HepG2 (cell line): ENCODE data around the gene DMXL2. TPM values are rescaled to one million over a fixed set of nuclear protein-coding genes. Genes with fewer than 3 reads are reported as not detected.

Source experiments
- ATAC-seq: fragments of 200-7000 bp; cut with Tn5 transposase; 3 replicates; pipeline ENCODE4 v1.9.1; 2020; ENCODE audit warnings: mild to moderate bottlenecking, moderate library complexity
- BruUV-seq: library from RNA; stranded (reverse); fragments of 400-500 nt; replicated peaks from 2 replicates; lab custom pipeline; 2021; lab: Mats Ljungman, UMichigan
- CTCF ChIA-PET: fragments of 300-600 bp; formaldehyde crosslinking; extraction: SDS; loops from one replicate; lab custom pipeline; 2021; ENCODE audit warnings: low total read pairs, inconsistent platforms, low intra/inter-chr PET ratio; lab: Yijun Ruan, JAX
- POLR2A ChIA-PET: fragments of 350-600 bp; sonication (Branson Sonifier 250); formaldehyde crosslinking; loops from one replicate; lab custom pipeline; 2020; ENCODE audit warnings: antibody characterized with exemption, inconsistent platforms; lab: Yijun Ruan, JAX
- DNase-seq: peaks from one replicate; pipeline ENCODE4 v3.0.0-alpha.2; 2015; ENCODE audit warnings: low spot score
- FAIRE-seq: peaks from 3 replicates; lab custom pipeline; 2011; peaks lifted over from hg19 to GRCh38; lab: Jason Lieb, UNC
- H2AFZ ChIP-seq: one replicate; pipeline ENCODE4 v1.6.1; 2011; ENCODE audit warnings: low read length, inconsistent platforms
- H3K27ac ChIP-seq: fragments of 300-600 bp; 3 replicates; pipeline ENCODE4 v1.8.0; 2011; ENCODE audit warnings: mixed run types, mild to moderate bottlenecking, mixed read lengths, low read length, inconsistent platforms; ENCODE audit not compliant: insufficient read depth; ENCODE audit errors: extremely low read length
- H3K27me3 ChIP-seq, 2 experiments: fragments of 200-600 bp in 1 of 2; 2 replicates in 1 of 2; 3 replicates in 1 of 2; pipeline versions ENCODE4 v1.6.0 to v1.8.0; 2011; ENCODE audit warnings: low read length in 2 of 2, mild to moderate bottlenecking in 2 of 2, moderate library complexity in 2 of 2, inconsistent platforms in 1 of 2; ENCODE audit not compliant: insufficient read depth in 2 of 2, control insufficient read depth in 1 of 2
- H3K36me3 ChIP-seq, 2 experiments: fragments of 200-600 bp in 1 of 2; replicated peaks in 1 of 2; 2 replicates in 1 of 2; 3 replicates in 1 of 2; pipeline versions ENCODE4 v1.5.1 to v1.8.0; 2011; ENCODE audit warnings: low read length in 2 of 2, inconsistent platforms in 1 of 2; ENCODE audit not compliant: insufficient read depth in 2 of 2, control insufficient read depth in 1 of 2
- H3K4me1 ChIP-seq: 2 replicates; pipeline ENCODE4 v1.5.1; 2012; ENCODE audit warnings: low read length, inconsistent platforms; ENCODE audit not compliant: insufficient read depth
- H3K4me2 ChIP-seq: 2 replicates; pipeline ENCODE4 v1.6.0; 2011; ENCODE audit warnings: low read depth, low read length, inconsistent platforms
- H3K4me3 ChIP-seq, 3 experiments: fragments of 200-600 bp in 1 of 3; sonication (generic), shearing (Covaris generic) in 1 of 3; replicated peaks in 1 of 3; 2 replicates each; pipeline ENCODE4 v1.5.1; 2011 to 2016; ENCODE audit warnings: low read length in 3 of 3, inconsistent platforms in 2 of 3, low read depth in 2 of 3, mild to moderate bottlenecking in 2 of 3, control low read depth in 1 of 3, mixed read lengths in 1 of 3; ENCODE audit not compliant: insufficient read depth in 1 of 3
- H3K79me2 ChIP-seq: one replicate; pipeline ENCODE4 v1.6.1; 2011; ENCODE audit warnings: low read length, inconsistent platforms; ENCODE audit not compliant: insufficient read depth
- H3K9ac ChIP-seq: 2 replicates; pipeline ENCODE4 v1.6.0; 2011; ENCODE audit warnings: mild to moderate bottlenecking, low read depth, low read length, inconsistent platforms; ENCODE audit not compliant: insufficient read depth
- H3K9me3 ChIP-seq: 2 replicates; pipeline ENCODE4 v1.5.1; 2012; ENCODE audit warnings: mild to moderate bottlenecking, low read length
- H4K20me1 ChIP-seq: 2 replicates; pipeline ENCODE4 v1.6.0; 2011; ENCODE audit warnings: inconsistent platforms, mild to moderate bottlenecking, low read length, moderate library complexity; ENCODE audit not compliant: insufficient read depth
- CREB1 ChIP-seq, 2 experiments: fragments of 450-650 bp in 1 of 2; IDR thresholded peaks; 2 replicates each; pipeline ENCODE4 v1.6.1; 2016 to 2017; ENCODE audit warnings: control low read depth in 1 of 2, mild to moderate bottlenecking in 1 of 2, missing compliant biosample characterization in 1 of 2, missing genetic modification characterization in 1 of 2
- FOSL1 ChIP-seq: sonication (generic); formaldehyde crosslinking; IDR thresholded peaks from 2 replicates; pipeline ENCODE4 v1.9.0; 2021; ENCODE audit warnings: missing genetic modification reagents, borderline replicate concordance
- HIVEP1 ChIP-seq: sonication (generic); formaldehyde crosslinking; IDR thresholded peaks from 2 replicates; pipeline ENCODE4 v1.4.0; 2020; ENCODE audit warnings: mild to moderate bottlenecking, missing genetic modification reagents
- HNF4G ChIP-seq, 2 experiments: sonication (generic) in 1 of 2; formaldehyde crosslinking in 1 of 2; IDR thresholded peaks; 2 replicates each; pipeline versions ENCODE4 v1.4.0 to v1.6.1; 2011 to 2020; ENCODE audit warnings: borderline replicate concordance in 2 of 2, low read depth in 2 of 2, mild to moderate bottlenecking in 2 of 2, low read length in 1 of 2, missing genetic modification reagents in 1 of 2, moderate library complexity in 1 of 2
- KDM5B ChIP-seq: sonication (generic); formaldehyde crosslinking; IDR thresholded peaks from 2 replicates; pipeline ENCODE4 v1.4.0; 2020; ENCODE audit warnings: missing genetic modification reagents, mild to moderate bottlenecking, borderline replicate concordance
- RFX1 ChIP-seq: fragments of 450-650 bp; IDR thresholded peaks from 2 replicates; pipeline ENCODE4 v1.6.1; 2017
- SOX6 ChIP-seq, 2 experiments: fragments of 450-650 bp in 1 of 2; sonication (generic) in 1 of 2; formaldehyde crosslinking in 1 of 2; IDR thresholded peaks; 2 replicates each; pipeline versions ENCODE4 v1.4.0 to v1.6.1; 2017 to 2020; ENCODE audit warnings: antibody characterized with exemption in 1 of 2, mild to moderate bottlenecking in 1 of 2, missing genetic modification reagents in 1 of 2
- THAP11 ChIP-seq: IDR thresholded peaks from 2 replicates; pipeline ENCODE4 v1.6.1; 2016; ENCODE audit warnings: missing biosample characterization, missing genetic modification reagents
- ZBTB1 ChIP-seq: sonication (generic); formaldehyde crosslinking; IDR thresholded peaks from 2 replicates; pipeline ENCODE4 v1.4.0; 2020; ENCODE audit warnings: missing genetic modification reagents, borderline replicate concordance
- ZNF124 ChIP-seq: sonication (generic); formaldehyde crosslinking; IDR thresholded peaks from 2 replicates; pipeline ENCODE4 v1.4.0; 2020; ENCODE audit warnings: missing genetic modification reagents
- ZNF224 ChIP-seq: sonication (generic); formaldehyde crosslinking; IDR thresholded peaks from 2 replicates; pipeline ENCODE4 v1.5.0; 2020; ENCODE audit warnings: mild to moderate bottlenecking, missing genetic modification reagents
- ZNF383 ChIP-seq: sonication (generic); formaldehyde crosslinking; IDR thresholded peaks from 2 replicates; pipeline ENCODE4 v1.4.0; 2020; ENCODE audit warnings: missing genetic modification reagents, mild to moderate bottlenecking, borderline replicate concordance
- ZNF761 ChIP-seq: sonication (generic); formaldehyde crosslinking; conservative IDR thresholded peaks from 2 replicates; pipeline ENCODE4 v1.4.0; 2020; ENCODE audit warnings: mild to moderate bottlenecking, missing genetic modification reagents
- WGBS: methylation state at CpG from one replicate; pipeline ENCODE4 v1.1.6; 2017; ENCODE audit warnings: low lambda C conversion rate; 5-methylcytosine and 5-hydroxymethylcytosine counted together
- in situ Hi-C: cut with HindIII; loops from 2 replicates; pipeline ENCODE4 v1.10.0; 2017; ENCODE audit warnings: low pct_unique_long_range_greater_than_20kb; ENCODE audit not compliant: extremely low pct_ligation_motif_present
- intact Hi-C: fragments of 100-400 bp; cut with micrococcal nuclease; formaldehyde crosslinking; loops from one replicate; pipeline ENCODE4 v1.10.0; 2022; ENCODE audit not compliant: unreplicated experiment
- polyA plus RNA-seq, 8 experiments: library from polyadenylated mRNA; depleted of rRNA in 3 of 8; stranded (reverse) in 7 of 8; unstranded in 1 of 8; fragments of >200 nt; fragmentation: Illumina TruSeq in 4 of 8; extraction: Trizol in 4 of 8; gene quantifications; 2 replicates each; pipeline versions ENCODE4 v1.2.1 to v1.2.3, GENCODE V29; 2011 to 2016; ENCODE audit warnings: low read depth in 4 of 8, missing spikeins in 1 of 8, mixed read lengths in 1 of 8; ENCODE audit not compliant: insufficient read depth in 1 of 8
- total RNA-seq, 5 experiments: library from RNA; depleted of rRNA; stranded (reverse); fragments of >200 nt; fragmentation: Illumina TruSeq; extraction: Trizol; gene quantifications; 2 replicates each; pipeline ENCODE4 v1.2.3, GENCODE V29; 2016; ENCODE audit warnings: low read depth in 1 of 5
- TF ChIP-seq, protein P1 (sequence below): sonication (generic); formaldehyde crosslinking; IDR thresholded peaks from 2 replicates; pipeline ENCODE4 v1.5.0; 2020; ENCODE audit warnings: missing genetic modification reagents
- TF ChIP-seq, protein P2 (sequence below), 2 experiments: sonication (generic) in 1 of 2; formaldehyde crosslinking in 1 of 2; IDR thresholded peaks; 2 replicates each; pipeline versions ENCODE4 v1.5.1 to v1.6.1; 2011 to 2020; ENCODE audit warnings: borderline replicate concordance in 1 of 2, low read depth in 1 of 2, low read length in 1 of 2, mild to moderate bottlenecking in 1 of 2, missing genetic modification reagents in 1 of 2, moderate library complexity in 1 of 2
- TF ChIP-seq, protein P3 (sequence below): sonication (generic); formaldehyde crosslinking; IDR thresholded peaks from 2 replicates; pipeline ENCODE4 v1.5.0; 2020; ENCODE audit warnings: missing genetic modification reagents
- TF ChIP-seq, protein P4 (sequence below): sonication (generic); formaldehyde crosslinking; IDR thresholded peaks from 2 replicates; pipeline ENCODE4 v1.8.0; 2022; ENCODE audit warnings: mild to moderate bottlenecking, missing genetic modification reagents, borderline replicate concordance

Gene DMXL2
- total and polyA plus RNA-seq, 2 of the 13 experiments (the other 11 are each of a cell fraction or from before 2014, with no cell fraction given) = 11.6 to 15.3 TPM

DNA sequence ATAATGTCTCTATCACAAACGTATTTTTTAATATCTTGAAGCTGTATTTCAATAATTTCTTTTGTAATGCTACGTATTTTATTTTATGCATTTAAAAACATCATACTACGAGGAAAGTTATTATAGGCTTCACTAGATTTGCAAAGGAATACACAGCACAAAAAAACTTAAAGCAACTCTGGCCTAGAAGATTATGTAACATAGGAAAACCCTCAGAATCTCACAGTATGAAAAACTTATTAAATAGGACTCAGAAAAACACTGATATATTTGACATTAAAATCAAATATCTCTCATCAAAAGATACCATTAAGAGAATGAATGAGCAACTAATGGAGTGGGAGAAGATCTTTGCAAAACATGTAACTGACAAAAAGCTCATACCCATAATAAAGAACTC, 63.7 kb downstream of the DMXL2 start:
- Histone ChIP-seq H3K79me2 (no peaks in the 10 kb centered on the region), H3K4me3 (no peak overlapping the region), H3K9me3 (no peaks in the 10 kb centered on the region), H3K9ac (no peak overlapping the region), H3K36me3 (no peaks in the 10 kb centered on the region), H2AFZ (no peak overlapping the region), H4K20me1 (no peaks in the 10 kb centered on the region), H3K27ac (no peak overlapping the region), H3K4me1 (no peaks in the 10 kb centered on the region), H3K4me2 (no peak overlapping the region), H3K27me3 (no peaks in the 10 kb centered on the region)
- ChIA-PET CTCF (no interaction called here), POLR2A (no interaction called here)
- in situ Hi-C loops (no loop called here), intact Hi-C loops (no loop called here)
- no peak for FAIRE-seq
- no peak for ATAC-seq
- no peak for DNase-seq
- BruUV-seq = no TSS peak
- TF ChIP-seq, protein P1, sequence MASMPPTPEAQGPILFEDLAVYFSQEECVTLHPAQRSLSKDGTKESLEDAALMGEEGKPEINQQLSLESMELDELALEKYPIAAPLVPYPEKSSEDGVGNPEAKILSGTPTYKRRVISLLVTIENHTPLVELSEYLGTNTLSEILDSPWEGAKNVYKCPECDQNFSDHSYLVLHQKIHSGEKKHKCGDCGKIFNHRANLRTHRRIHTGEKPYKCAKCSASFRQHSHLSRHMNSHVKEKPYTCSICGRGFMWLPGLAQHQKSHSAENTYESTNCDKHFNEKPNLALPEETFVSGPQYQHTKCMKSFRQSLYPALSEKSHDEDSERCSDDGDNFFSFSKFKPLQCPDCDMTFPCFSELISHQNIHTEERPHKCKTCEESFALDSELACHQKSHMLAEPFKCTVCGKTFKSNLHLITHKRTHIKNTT (CRISPR knock-in tag) = no peak
- TF ChIP-seq, protein P2, sequence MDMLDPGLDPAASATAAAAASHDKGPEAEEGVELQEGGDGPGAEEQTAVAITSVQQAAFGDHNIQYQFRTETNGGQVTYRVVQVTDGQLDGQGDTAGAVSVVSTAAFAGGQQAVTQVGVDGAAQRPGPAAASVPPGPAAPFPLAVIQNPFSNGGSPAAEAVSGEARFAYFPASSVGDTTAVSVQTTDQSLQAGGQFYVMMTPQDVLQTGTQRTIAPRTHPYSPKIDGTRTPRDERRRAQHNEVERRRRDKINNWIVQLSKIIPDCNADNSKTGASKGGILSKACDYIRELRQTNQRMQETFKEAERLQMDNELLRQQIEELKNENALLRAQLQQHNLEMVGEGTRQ (IDR thresholded peaks at IDR 0.05; ENCODE audit: low read depth, low read length) = no peak
- TF ChIP-seq, protein P2 (CRISPR knock-in tag; IDR thresholded peaks at IDR 0.05; ENCODE audit: borderline replicate concordance) = no peak
- TF ChIP-seq, protein P3, sequence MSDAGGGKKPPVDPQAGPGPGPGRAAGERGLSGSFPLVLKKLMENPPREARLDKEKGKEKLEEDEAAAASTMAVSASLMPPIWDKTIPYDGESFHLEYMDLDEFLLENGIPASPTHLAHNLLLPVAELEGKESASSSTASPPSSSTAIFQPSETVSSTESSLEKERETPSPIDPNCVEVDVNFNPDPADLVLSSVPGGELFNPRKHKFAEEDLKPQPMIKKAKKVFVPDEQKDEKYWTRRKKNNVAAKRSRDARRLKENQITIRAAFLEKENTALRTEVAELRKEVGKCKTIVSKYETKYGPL (CRISPR knock-in tag) = no peak
- TF ChIP-seq CREB1 (IDR thresholded peaks at IDR 0.05) (no peak), CREB1 (CRISPR knock-in tag; IDR thresholded peaks at IDR 0.05) (no peak), SOX6 (IDR thresholded peaks at IDR 0.05) (no peak), SOX6 (CRISPR knock-in tag; IDR thresholded peaks at IDR 0.05) (no peak), RFX1 (no peak), ZBTB1 (CRISPR knock-in tag) (no peak), ZNF124 (no peak), ZNF383 (CRISPR knock-in tag) (no peak), ZNF224 (CRISPR knock-in tag) (no peak), FOSL1 (no peak), THAP11 (CRISPR knock-in tag) (no peak), HNF4G (IDR thresholded peaks at IDR 0.05; ENCODE audit: borderline replicate concordance, low read depth, low read length) (no peak), HNF4G (CRISPR knock-in tag; IDR thresholded peaks at IDR 0.05; ENCODE audit: borderline replicate concordance, low read depth) (no peak), ZNF761 (CRISPR knock-in tag) (no peak), HIVEP1 (CRISPR knock-in tag) (no peak), KDM5B (CRISPR knock-in tag) (no peak)
- TF ChIP-seq, protein P4, sequence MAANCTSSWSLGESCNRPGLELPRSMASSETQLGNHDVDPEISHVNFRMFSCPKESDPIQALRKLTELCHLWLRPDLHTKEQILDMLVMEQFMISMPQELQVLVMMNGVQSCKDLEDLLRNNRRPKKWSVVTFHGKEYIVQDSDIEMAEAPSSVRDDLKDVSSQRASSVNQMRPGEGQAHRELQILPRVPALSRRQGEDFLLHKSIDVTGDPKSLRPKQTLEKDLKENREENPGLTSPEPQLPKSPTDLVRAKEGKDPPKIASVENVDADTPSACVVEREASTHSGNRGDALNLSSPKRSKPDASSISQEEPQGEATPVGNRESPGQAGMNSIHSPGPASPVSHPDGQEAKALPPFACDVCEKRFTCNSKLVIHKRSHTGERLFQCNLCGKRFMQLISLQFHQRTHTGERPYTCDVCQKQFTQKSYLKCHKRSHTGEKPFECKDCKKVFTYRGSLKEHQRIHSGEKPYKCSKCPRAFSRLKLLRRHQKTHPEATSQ (CRISPR knock-in tag) = no peak
- 90% methylated on average over 3 of the region's 3 CpGs for WGBS
